ENCODE measurements around the gene RNPS1.

- TF ChIP-seq, protein P1, sequence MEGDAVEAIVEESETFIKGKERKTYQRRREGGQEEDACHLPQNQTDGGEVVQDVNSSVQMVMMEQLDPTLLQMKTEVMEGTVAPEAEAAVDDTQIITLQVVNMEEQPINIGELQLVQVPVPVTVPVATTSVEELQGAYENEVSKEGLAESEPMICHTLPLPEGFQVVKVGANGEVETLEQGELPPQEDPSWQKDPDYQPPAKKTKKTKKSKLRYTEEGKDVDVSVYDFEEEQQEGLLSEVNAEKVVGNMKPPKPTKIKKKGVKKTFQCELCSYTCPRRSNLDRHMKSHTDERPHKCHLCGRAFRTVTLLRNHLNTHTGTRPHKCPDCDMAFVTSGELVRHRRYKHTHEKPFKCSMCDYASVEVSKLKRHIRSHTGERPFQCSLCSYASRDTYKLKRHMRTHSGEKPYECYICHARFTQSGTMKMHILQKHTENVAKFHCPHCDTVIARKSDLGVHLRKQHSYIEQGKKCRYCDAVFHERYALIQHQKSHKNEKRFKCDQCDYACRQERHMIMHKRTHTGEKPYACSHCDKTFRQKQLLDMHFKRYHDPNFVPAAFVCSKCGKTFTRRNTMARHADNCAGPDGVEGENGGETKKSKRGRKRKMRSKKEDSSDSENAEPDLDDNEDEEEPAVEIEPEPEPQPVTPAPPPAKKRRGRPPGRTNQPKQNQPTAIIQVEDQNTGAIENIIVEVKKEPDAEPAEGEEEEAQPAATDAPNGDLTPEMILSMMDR (IDR thresholded peaks at IDR 0.05) = no peak
- no peak for TF ChIP-seq POLR2A (IDR thresholded peaks at IDR 0.05)
These were observed 51.6 kb downstream of the RNPS1 start for GRCh38 chr16:2216330-2216729.
